GM08714 (cell line): ENCODE data around the gene SCAMP2.

Experiments used
- H3K4me3 ChIP-seq: fragments of 200-500 bp; sonication (Bioruptor generic); 2 replicates; pipeline ENCODE4 v1.5.1; 2014; ENCODE audit warnings: mild to moderate bottlenecking, low read length, inconsistent platforms
- ZNF274 ChIP-seq: IDR thresholded peaks from 2 replicates; pipeline ENCODE4 v1.6.1; 2012; ENCODE audit warnings: mild to moderate bottlenecking, low read depth, low read length

The SCAMP2 gene

GRCh38 chr15:74857671-74858368 lies 15.3 kb downstream of the SCAMP2 start:
- TF ChIP-seq ZNF274, result no peak
- H3K4me3 ChIP-seq, result no peak overlapping the region; the same call in 1 of the 2 replicates

- peak overlapping the region; percentile 22; the same call in 1 of the 2 replicates for H3K4me3 ChIP-seq
- no peak for TF ChIP-seq ZNF274
Observed at GRCh38 chr15:74857082-74857655, 16.0 kb downstream of the SCAMP2 start.

- no peak for TF ChIP-seq ZNF274
- peak overlapping the region; percentile 22; the same call in 1 of the 2 replicates for H3K4me3 ChIP-seq
Observed at GRCh38 chr15:74856537-74856936, 16.6 kb downstream of the SCAMP2 start.

- no peak for TF ChIP-seq ZNF274
Observed at GRCh38 chr15:74855857-74856256, 17.3 kb downstream of the SCAMP2 start.

GRCh38 chr15:74854453-74855022 lies 18.6 kb downstream of the SCAMP2 start:
- TF ChIP-seq ZNF274, result no peak

More at GRCh38 chr15:74855857-74856256, 17.3 kb downstream of the SCAMP2 start:
- H3K4me3 ChIP-seq, result no peak overlapping the region

GRCh38 chr15:74851960-74852359 lies 21.2 kb downstream of the SCAMP2 start:
- no peak for TF ChIP-seq ZNF274
- H3K4me3 ChIP-seq, result no peak overlapping the region

More at GRCh38 chr15:74854453-74855022, 18.6 kb downstream of the SCAMP2 start:
- no peak overlapping the region for H3K4me3 ChIP-seq

GRCh38 chr15:74850393-74850792 lies 22.8 kb downstream of the SCAMP2 start:
- no peak for TF ChIP-seq ZNF274
- no peak overlapping the region for H3K4me3 ChIP-seq

- no peak for TF ChIP-seq ZNF274
- H3K4me3 ChIP-seq, result no peak overlapping the region
Observed at GRCh38 chr15:74847432-74847831, 25.7 kb downstream of the SCAMP2 start.

GRCh38 chr15:74845581-74845980 lies 27.6 kb downstream of the SCAMP2 start:
- H3K4me3 ChIP-seq, result no peak overlapping the region
- no peak for TF ChIP-seq ZNF274

GRCh38 chr15:74845208-74845568 lies 28.0 kb downstream of the SCAMP2 start:
- no peak overlapping the region for H3K4me3 ChIP-seq
- TF ChIP-seq ZNF274, result no peak

- H3K4me3 ChIP-seq, result no peak overlapping the region
- no peak for TF ChIP-seq ZNF274
Observed at GRCh38 chr15:74844319-74845207, 28.6 kb downstream of the SCAMP2 start.

GRCh38 chr15:74843891-74844299 lies 29.3 kb downstream of the SCAMP2 start:
- no peak for TF ChIP-seq ZNF274
- H3K4me3 ChIP-seq, result no peak overlapping the region

GRCh38 chr15:74843445-74843828 lies 29.7 kb downstream of the SCAMP2 start:
- no peak for TF ChIP-seq ZNF274
- H3K4me3 ChIP-seq, result peak overlapping the region; percentile 29; the same call in 1 of the 2 replicates
